AG10803 (cell line): ENCODE measurements around the gene GNAL.
"Not testable (repeated sequence)": the region's sequence is repeated elsewhere in the genome, so short reads cannot be mapped to it uniquely, and the experiment has no call there.

Experiments
- DNase-seq: peaks from one replicate; pipeline ENCODE4 v3.0.0; 2010; ENCODE audit warnings: low read depth
- H3K4me3 ChIP-seq: 2 replicates; pipeline ENCODE4 v1.5.1; 2011; ENCODE audit warnings: mild to moderate bottlenecking, low read length, control low read depth
- CTCF ChIP-seq: conservative IDR thresholded peaks from 2 replicates; pipeline ENCODE4 v1.5.1; 2011; ENCODE audit warnings: mild to moderate bottlenecking, low read length, control low read depth, inconsistent platforms

The GNAL gene

GRCh38 chr18:11851146-11851805, 162.2 kb downstream of the GNAL start, which contains the start of gene CHMP1B:
Gene CHMP1B (plus strand): TSS chr18:11851413. CDS start chr18:11851512, 99 bp downstream.
- peak; percentile 96 for DNase-seq
- no peak for TF ChIP-seq CTCF
- H3K4me3 ChIP-seq: peak within 1 kb of the TSS; percentile 100

- peak overlapping the region; percentile 100 for H3K4me3 ChIP-seq
- DNase-seq: peak; percentile 41
Observed at GRCh38 chr18:11851806-11852337, 162.8 kb downstream of the GNAL start.

GRCh38 chr18:11854554-11854953, 165.5 kb downstream of the GNAL start:
- H3K4me3 ChIP-seq, DNase-seq: not testable (repeated sequence)

More at GRCh38 chr18:11851806-11852337, 162.8 kb downstream of the GNAL start:
- no peak for TF ChIP-seq CTCF

- peak overlapping the region; percentile 37 for H3K4me3 ChIP-seq
- DNase-seq: peak; percentile 89
- no peak for TF ChIP-seq CTCF
Observed at GRCh38 chr18:11857177-11857887, 168.3 kb downstream of the GNAL start.

GRCh38 chr18:11859282-11859830, 170.3 kb downstream of the GNAL start:
- no peak for TF ChIP-seq CTCF
- H3K4me3 ChIP-seq: no peak overlapping the region
- DNase-seq: no peak

GRCh38 chr18:11859903-11860407, 170.9 kb downstream of the GNAL start:
- H3K4me3 ChIP-seq: no peak overlapping the region
- 0 out of 2 replicates have a peak, but pooled peaks have one; percentile 22 for TF ChIP-seq CTCF
- DNase-seq: peak; percentile 48
